Neural cell (in vitro differentiated cells): ENCODE results near the gene SH3GL3. TPM values are rescaled to one million over a fixed set of nuclear protein-coding genes. Genes with fewer than 3 reads are reported as not detected.

Experiments
- H2AFZ ChIP-seq: fragments of 200-600, 300-800 bp; sonication (generic), shearing (Covaris generic); 2 replicates; pipeline ENCODE4 v1.6.0; 2014; ENCODE audit warnings: low read depth, mild to moderate bottlenecking, antibody characterized with exemption, low read length, moderate library complexity
- H3F3A ChIP-seq: fragments of 200-600 bp; shearing (Covaris generic); 2 replicates; pipeline ENCODE4 v1.6.1; 2016; ENCODE audit warnings: mild to moderate bottlenecking, moderate library complexity, mixed read lengths, antibody characterized with exemption, low read length; ENCODE audit not compliant: insufficient read depth, poor library complexity, severe bottlenecking
- H3K27ac ChIP-seq: fragments of 200-600, 300-800 bp; sonication (generic), shearing (Covaris generic); 2 replicates; pipeline ENCODE4 v1.5.1; 2014; ENCODE audit warnings: mild to moderate bottlenecking, low read length, moderate library complexity
- H3K27me3 ChIP-seq: fragments of 300-800, 200-600 bp; sonication (generic), shearing (Covaris generic); 2 replicates; pipeline ENCODE4 v1.6.0; 2014; ENCODE audit warnings: mild to moderate bottlenecking, low read depth, low read length, moderate library complexity; ENCODE audit not compliant: insufficient read depth
- H3K36me3 ChIP-seq: fragments of 300-800, 200-600 bp; sonication (generic), shearing (Covaris generic); 2 replicates; pipeline ENCODE4 v1.5.1; 2014; ENCODE audit warnings: mild to moderate bottlenecking, antibody characterized with exemption, low read length, moderate library complexity; ENCODE audit not compliant: insufficient read depth
- H3K4me2 ChIP-seq: fragments of 300-800, 200-600 bp; sonication (generic), shearing (Covaris generic); 2 replicates; pipeline ENCODE4 v1.6.0; 2014; ENCODE audit warnings: mild to moderate bottlenecking, low read length
- H3K4me3 ChIP-seq: fragments of 300-800, 200-600 bp; sonication (generic), shearing (Covaris generic); 2 replicates; pipeline ENCODE4 v1.5.1; 2014; ENCODE audit warnings: mild to moderate bottlenecking, low read length, moderate library complexity
- H3K79me2 ChIP-seq: fragments of 200-600 bp; shearing (Covaris generic); replicated peaks from 2 replicates; pipeline ENCODE4 v1.6.0; 2014; ENCODE audit warnings: mild to moderate bottlenecking, low read length, moderate library complexity; ENCODE audit not compliant: insufficient read depth
- H3K9ac ChIP-seq: fragments of 300-800, 200-600 bp; sonication (generic), shearing (Covaris generic); 2 replicates; pipeline ENCODE4 v1.6.1; 2016; ENCODE audit warnings: mild to moderate bottlenecking, low read length, mixed read lengths
- H3K9me2 ChIP-seq: fragments of 200-600 bp; shearing (Covaris generic); 2 replicates; pipeline ENCODE4 v1.6.1; 2016; ENCODE audit warnings: mild to moderate bottlenecking, low read length, mixed read lengths; ENCODE audit not compliant: insufficient read depth
- H3K9me3 ChIP-seq: fragments of 200-600, 300-800 bp; sonication (generic), shearing (Covaris generic); 2 replicates; pipeline ENCODE4 v1.6.1; 2016; ENCODE audit warnings: mild to moderate bottlenecking, mixed run types, low read length, moderate library complexity, mixed read lengths
- H4K20me1 ChIP-seq: fragments of 200-600 bp; shearing (Covaris generic); 2 replicates; pipeline ENCODE4 v1.6.1; 2016; ENCODE audit warnings: mild to moderate bottlenecking, mixed run types; ENCODE audit not compliant: insufficient read depth
- CTCF ChIP-seq: fragments of 450-650 bp; IDR thresholded peaks from 2 replicates; pipeline ENCODE4 v1.5.1; 2014; ENCODE audit warnings: antibody characterized with exemption, mild to moderate bottlenecking, moderate library complexity; ENCODE audit not compliant: poor library complexity, severe bottlenecking
- EP300 ChIP-seq: fragments of 450-650 bp; conservative IDR thresholded peaks from 2 replicates; pipeline ENCODE4 v1.6.1; 2014; ENCODE audit warnings: antibody characterized with exemption, mild to moderate bottlenecking, moderate library complexity; ENCODE audit not compliant: poor library complexity, severe bottlenecking
- EZH2 ChIP-seq: fragments of 200-600, 300-800 bp; shearing (Covaris generic), sonication (generic); IDR thresholded peaks from 2 replicates; pipeline ENCODE4 v1.6.1; 2014; ENCODE audit warnings: antibody characterized with exemption, low read length, borderline replicate concordance, mild to moderate bottlenecking; ENCODE audit not compliant: insufficient read depth, poor library complexity, severe bottlenecking
- MXI1 ChIP-seq: fragments of 450-650 bp; conservative IDR thresholded peaks from 2 replicates; pipeline ENCODE4 v1.6.1; 2014; ENCODE audit warnings: antibody characterized with exemption, mild to moderate bottlenecking; ENCODE audit not compliant: poor library complexity, severe bottlenecking
- POLR2AphosphoS5 ChIP-seq: IDR thresholded peaks from 2 replicates; pipeline ENCODE4 v1.6.1; 2012
- RAD21 ChIP-seq: fragments of 450-650 bp; conservative IDR thresholded peaks from 2 replicates; pipeline ENCODE4 v1.6.1; 2014; ENCODE audit warnings: antibody characterized with exemption, mild to moderate bottlenecking, moderate library complexity
- REST ChIP-seq: IDR thresholded peaks from 2 replicates; pipeline ENCODE4 v1.6.1; 2012; ENCODE audit warnings: borderline replicate concordance
- SMC3 ChIP-seq: fragments of 450-650 bp; conservative IDR thresholded peaks from 2 replicates; pipeline ENCODE4 v1.6.1; 2014; ENCODE audit warnings: antibody characterized with exemption, mild to moderate bottlenecking, moderate library complexity; ENCODE audit not compliant: poor library complexity
- TAF1 ChIP-seq: IDR thresholded peaks from 2 replicates; pipeline ENCODE4 v1.6.1; 2012; ENCODE audit warnings: low read depth
- polyA plus RNA-seq: library from polyadenylated mRNA; depleted of rRNA; stranded (reverse); fragments of >200 nt; gene quantifications from 2 replicates; pipeline ENCODE4 v1.2.3, GENCODE V29; 2014

The SH3GL3 gene
- polyA plus RNA-seq, 1 donor from 2014 or later: 104 TPM

- no peak for TF ChIP-seq REST
- TF ChIP-seq RAD21: no peak
- TF ChIP-seq EP300: no peak
- no peak for TF ChIP-seq CTCF
- no peak for TF ChIP-seq EZH2
- no peak for TF ChIP-seq TAF1
- TF ChIP-seq POLR2AphosphoS5: no peak
- no peak for TF ChIP-seq SMC3
- TF ChIP-seq MXI1: no peak
- Histone ChIP-seq H3F3A (no peaks in the 10 kb centered on the region), H3K36me3 (no peaks in the 10 kb centered on the region), H3K27ac (no peak overlapping the region), H3K9me3 (no peaks in the 10 kb centered on the region), H4K20me1 (no peaks in the 10 kb centered on the region), H3K4me3 (no peak overlapping the region), H2AFZ (no peak overlapping the region), H3K79me2 (no peaks in the 10 kb centered on the region), H3K9ac (no peak overlapping the region), H3K9me2 (no peaks in the 10 kb centered on the region), H3K27me3 (no peaks in the 10 kb centered on the region), H3K4me2 (no peak overlapping the region)
Measured at GRCh38 chr15:83578691-83579090, 131.6 kb downstream of the SH3GL3 start.

DNA sequence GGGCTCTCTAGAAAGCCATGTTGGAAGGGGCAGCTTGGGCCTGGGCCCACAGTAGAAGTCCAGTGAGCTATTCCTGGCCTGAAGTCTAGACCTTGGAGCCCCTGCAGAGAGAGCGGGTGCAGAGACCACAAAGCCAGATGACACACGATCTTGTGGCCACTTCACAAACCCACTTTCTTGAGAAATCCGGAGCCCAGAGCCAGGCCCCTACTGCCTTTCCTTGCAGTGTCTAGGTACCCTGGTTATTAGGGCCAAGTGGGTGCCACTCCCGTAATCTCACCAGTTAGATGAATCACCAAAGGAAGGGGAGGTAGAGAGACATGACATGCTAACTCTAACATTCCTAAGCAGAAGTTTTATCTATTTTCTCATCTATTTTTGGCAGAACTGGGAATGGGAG lies 134.2 kb downstream of the SH3GL3 start:
- H2AFZ ChIP-seq: no peak overlapping the region
- H3K27me3 ChIP-seq: no peaks in the 10 kb centered on the region
- H3K27ac ChIP-seq: no peak overlapping the region
- no peak overlapping the region for H3K4me2 ChIP-seq
- H3K79me2 ChIP-seq: no peaks in the 10 kb centered on the region
- no peaks in the 10 kb centered on the region for H3K9me3 ChIP-seq
- TF ChIP-seq SMC3: no peak
- no peak for TF ChIP-seq POLR2AphosphoS5
- no peak for TF ChIP-seq MXI1
- TF ChIP-seq CTCF: no peak
- no peak for TF ChIP-seq TAF1
- TF ChIP-seq RAD21: no peak
- no peak for TF ChIP-seq EP300
- TF ChIP-seq REST: no peak
- TF ChIP-seq EZH2: no peak
- H3K9me2 ChIP-seq: no peaks in the 10 kb centered on the region
- H3F3A ChIP-seq: no peaks in the 10 kb centered on the region
- no peaks in the 10 kb centered on the region for H3K36me3 ChIP-seq
- H3K9ac ChIP-seq: no peak overlapping the region
- H4K20me1 ChIP-seq: no peaks in the 10 kb centered on the region
- H3K4me3 ChIP-seq: no peak overlapping the region
